ENCODE results near the gene PIK3R1.

Gene PIK3R1

DNA sequence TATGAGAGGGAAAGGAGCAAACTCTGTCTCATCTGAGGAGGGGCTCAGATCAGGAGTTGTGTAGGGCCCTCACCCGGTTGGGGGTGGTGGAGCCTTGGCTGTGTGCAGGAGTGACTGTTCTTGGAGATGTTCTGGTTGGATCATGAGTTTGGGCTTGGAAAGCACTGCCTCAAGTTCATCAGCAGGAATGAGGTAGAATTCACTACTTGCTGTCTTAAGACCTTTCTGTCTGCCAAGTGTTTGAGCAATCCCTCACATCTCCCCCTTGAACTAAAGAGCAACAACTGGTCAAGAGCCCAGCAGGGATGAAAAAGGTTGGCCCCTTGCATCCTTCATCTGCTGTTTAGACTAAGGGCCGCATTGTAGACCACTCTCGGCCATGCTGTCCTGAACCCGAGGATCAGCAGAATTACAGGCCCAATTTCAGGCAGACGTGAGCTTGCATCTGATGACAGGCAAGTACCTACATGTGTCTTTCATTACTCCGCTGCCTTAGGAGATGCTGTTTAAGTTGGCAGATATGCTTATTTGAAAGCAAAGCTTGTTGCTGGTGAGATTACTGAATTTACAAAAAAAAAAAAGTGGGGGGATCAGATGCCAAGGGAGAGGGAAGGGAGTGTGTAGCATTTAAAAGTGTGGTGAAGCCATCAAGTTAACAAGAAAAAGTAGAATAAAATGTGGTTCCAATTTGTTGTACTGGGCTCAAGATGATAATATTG, 36.4 kb downstream of the PIK3R1 start:
- no peak for DNase-seq (ENCODE audit: low read depth in 2 of 2)

DNA sequence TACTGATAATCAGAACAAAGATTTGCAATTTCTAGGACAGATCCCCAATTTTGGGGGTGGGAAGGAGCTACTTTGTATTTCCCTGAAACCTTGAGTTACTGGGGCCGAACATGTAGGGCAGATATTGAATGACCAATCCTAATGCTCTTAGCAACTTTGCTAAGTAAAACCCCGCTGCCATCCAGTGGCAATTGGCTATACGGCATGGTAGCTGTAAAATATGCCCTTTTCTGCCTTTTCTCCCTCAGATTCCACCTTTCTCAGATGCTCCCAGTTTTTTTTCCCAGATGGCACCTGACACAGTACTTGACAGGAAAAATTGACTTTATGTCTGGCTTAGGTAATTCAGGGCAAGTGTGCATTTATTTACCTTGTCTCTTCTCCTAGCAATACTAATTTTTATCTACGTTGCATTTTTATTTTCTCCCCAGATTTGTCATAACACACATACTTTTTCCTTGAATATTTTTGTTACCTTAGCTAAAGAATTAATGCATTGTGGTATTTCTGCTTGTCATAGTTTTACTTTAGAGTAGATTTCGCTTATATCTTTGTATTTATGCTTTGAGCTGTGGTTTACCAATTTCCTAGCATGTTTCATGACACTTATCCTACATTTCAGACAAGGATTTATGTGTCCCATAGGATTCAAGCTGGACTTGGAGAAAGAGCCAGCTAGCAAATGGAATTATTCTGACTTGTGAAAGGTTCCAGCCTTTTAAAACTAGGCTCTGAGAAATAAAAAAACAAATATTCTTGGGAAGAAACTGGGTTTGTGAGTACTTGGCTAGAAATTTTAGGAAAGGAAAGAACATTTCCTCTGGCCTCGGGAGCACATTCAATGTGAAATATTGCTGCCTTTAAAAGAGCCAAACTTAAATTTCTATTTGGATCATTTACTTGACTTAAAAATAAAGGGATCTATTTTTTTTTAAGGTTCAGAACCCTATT, 37.4 kb downstream of the PIK3R1 start:
- peak; percentile 40 to 43 for DNase-seq (ENCODE audit: low read depth in 2 of 2)

DNA sequence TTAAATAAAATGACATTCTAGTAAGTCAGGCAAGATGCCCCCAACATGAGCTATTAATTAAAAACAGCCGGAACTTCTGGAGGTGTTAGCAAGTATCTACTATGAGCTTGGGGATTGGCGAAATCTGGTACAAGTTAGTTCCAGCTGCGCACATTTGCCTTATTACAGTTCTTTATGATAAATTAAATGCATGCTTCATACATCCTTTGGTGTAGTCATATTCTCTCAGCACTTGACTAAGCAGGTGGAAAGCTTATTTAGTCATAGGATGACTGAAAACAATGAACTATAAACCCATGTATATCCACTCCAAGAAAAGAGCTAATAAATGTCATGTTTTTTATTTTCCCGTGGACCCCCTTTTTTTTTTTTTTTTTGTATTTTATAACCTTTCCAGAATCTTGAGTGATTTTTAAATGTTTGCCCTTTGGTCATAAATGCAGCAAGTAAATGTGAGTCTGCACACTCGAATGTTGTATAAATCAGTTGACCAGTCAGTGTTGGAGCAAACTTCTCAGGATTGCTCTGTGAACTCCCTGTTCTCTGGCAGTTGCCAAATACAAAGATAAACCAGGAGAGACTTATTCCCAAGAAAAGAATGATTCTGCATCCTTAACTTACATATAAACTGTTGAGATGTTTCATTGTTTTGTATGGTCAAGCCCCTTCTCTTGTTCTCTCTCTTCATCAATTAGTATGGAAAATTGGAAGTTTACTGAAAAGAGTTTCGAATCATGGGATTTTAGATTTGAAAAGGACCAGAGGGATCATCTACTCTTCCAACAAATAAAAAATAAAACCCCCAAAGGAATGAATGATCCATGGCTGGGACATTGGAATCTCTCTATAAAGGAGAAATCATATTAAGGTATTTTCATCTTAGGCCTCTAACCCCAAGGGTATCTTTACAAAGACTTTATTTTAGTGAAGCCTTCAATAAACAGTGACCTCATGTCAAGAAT, 38.3 kb downstream of the PIK3R1 start:
- DNase-seq (ENCODE audit: low read depth in 2 of 2), result no peak

DNA sequence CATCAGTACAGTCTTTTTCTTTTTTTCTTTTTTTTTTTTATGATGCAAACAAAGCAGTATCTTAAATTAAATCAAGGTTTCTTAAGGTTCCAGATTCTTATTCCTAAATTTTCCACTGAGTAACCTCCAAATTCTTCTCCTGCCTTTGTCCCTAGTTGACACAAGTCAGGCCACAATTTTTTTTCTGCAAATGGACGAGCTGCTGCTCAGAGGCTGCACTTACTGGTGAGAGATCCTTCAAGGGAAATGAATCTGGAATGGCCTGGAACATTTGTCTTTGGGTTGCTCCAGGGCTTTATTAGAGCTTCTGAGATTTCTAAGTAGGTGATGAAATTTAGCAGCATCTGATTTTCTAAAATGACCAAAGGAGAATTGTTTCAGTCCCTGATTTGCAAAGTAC, 39.3 kb downstream of the PIK3R1 start:
- DNase-seq (ENCODE audit: low read depth in 2 of 2), result no peak

DNA sequence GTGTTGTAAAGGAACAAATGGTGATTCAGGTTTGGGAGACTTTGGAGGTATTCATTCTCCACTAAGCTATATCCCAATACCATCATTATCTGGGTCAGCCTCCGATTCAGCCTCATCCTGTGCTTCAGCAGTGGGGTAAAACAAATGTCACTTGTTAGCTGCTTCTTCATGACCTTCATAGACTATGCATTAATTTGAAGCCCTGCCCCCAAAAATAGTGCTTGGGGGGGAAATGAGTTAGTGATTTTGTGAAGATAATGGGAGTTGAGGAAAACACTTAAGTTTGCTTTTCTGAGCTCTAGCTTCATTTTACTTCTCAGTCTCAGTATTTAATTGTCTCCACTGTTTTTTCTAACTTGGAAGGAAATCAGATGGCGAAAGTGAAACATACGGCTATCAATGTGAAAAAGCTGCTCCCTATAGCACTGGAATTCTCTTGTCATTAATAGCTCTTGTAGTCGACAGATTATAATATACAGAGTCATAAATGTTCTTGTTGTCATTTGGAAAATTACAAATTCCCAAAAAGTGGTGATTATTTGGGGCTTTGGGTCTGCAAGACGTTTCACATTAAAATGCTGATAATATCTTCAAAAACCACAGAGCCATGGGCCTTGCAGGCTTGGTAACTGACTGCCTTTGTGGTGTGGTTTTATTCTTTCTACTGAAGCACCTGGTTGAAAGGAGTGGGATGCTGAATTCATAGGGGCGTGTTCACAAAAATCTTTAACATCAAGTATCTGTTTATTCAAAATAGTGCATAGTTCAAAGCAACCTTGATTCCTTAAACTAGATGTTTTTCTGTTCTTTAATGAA, 40.0 kb downstream of the PIK3R1 start:
- no peak for DNase-seq (ENCODE audit: low read depth in 2 of 2)

DNA sequence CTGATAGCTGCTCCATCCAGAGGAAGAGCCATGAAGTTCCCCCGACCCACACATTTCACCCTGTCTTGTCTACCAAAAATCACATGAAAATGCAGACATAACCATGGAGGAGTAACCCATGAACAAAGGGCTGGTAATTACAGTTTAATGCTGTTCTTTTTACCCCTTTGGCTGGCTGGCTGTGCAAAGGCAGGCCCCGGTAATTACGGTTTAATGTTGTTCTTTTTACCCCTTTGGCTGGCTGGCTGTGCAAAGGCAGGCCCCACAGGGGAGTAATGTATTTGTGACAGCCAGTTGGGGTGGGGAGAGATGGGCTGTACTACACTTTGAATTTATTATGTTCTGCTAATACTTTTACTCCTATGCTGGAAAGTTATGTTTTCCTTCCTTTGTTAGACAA, 41.7 kb downstream of the PIK3R1 start:
- no peak for DNase-seq (ENCODE audit: low read depth in 2 of 2)

DNA sequence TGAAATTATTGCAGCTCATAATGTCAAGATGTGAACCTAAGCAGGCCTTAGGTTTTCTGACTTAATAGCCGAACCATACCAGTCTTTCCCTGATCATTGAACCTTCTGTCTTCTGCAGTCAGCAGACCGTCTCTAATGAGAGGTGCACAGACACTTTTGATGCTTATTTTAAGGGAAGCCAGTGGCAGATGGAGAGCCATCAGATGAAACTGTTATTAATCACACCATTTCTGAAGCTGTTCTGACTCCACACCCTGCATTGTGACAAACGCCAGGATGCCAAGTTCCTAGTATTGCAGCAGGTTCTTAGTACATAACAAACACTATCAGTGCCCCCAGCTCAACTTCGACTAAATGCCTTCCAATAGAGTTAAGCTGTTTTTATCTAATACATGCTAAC, 43.0 kb downstream of the PIK3R1 start:
- no peak for DNase-seq (ENCODE audit: low read depth in 2 of 2)

DNA sequence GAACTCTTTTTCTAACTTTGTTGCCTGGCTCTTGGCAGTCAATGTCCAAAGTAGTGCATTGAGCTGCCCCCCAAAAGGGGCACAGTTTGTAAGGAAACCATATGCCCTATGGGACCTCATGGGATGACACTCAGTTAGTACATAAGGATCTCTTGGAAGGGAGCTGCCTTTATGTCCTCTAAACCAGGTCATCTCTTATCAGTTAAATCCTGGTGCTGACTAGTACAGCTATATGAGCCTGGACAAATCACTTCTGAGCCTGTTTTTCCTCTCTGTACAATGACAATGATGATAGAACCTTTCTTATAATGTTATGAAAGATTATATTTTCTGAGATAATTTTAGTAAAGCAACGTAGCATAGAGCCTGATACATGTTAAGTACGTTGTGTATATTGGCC, 44.1 kb downstream of the PIK3R1 start:
- DNase-seq (ENCODE audit: low read depth in 2 of 2), result no peak

DNA sequence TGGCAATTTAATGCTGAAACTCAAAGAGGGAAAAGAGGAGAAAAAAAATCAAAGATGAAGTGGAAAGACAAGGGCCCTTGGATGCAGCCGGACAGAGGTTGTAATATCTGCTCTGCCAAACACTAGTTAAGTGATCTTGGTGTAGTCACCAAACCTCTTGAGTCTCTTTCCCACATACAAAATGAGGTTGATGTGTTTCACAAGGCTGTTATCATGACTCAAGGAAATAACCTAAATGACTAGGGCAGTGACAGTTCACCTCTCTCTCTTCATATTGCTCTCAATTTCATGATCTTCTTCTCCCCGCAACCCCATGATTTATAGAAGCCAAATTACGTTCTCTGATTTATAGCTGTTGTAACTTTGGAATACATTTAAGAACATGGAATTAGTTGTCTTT, 44.9 kb downstream of the PIK3R1 start:
- DNase-seq (ENCODE audit: low read depth in 2 of 2), result no peak

DNA sequence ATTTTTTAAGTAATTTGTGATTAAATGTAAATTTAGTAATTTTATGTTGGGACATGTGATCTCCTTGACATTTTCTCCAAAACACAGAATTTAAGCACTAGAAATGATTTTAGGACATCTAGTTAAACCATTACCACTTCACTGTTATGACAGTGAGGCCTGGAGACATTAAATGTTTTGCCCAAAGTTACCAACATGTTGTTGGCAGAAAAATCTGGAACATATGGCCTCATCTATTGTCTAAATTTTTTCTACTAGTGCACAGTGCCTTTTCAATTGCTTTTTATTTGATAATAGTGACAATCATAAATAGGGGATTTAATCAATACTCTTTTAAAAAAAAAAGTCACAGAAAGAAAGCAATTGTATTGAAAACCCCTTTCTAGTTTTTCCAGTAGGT, 45.6 kb downstream of the PIK3R1 start:
- no peak for DNase-seq (ENCODE audit: low read depth in 2 of 2)

DNA sequence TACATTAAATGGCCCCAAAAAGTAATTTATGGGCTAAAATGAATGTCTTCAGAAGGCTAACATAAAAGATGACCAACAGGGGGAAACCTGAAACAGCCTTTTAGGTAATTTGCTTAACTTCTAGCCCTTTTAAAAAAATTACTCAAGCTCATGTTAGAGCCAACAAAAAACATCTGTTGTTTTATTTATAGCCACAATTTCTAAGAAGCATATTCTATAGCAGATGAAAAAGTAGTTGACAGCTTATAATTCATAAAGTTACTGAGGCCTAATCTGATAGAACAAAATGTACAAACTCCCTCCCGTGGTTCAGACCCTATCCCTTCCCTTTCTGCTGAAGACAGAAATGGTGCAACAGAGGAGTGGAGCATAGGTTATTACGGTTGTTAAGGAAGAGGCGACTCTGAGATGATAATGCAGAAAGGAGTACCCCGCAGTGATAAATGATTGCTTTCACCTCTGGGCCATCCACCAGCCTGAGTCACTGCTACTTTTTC, 46.1 kb downstream of the PIK3R1 start:
- no peak for DNase-seq (ENCODE audit: low read depth in 2 of 2)

DNA sequence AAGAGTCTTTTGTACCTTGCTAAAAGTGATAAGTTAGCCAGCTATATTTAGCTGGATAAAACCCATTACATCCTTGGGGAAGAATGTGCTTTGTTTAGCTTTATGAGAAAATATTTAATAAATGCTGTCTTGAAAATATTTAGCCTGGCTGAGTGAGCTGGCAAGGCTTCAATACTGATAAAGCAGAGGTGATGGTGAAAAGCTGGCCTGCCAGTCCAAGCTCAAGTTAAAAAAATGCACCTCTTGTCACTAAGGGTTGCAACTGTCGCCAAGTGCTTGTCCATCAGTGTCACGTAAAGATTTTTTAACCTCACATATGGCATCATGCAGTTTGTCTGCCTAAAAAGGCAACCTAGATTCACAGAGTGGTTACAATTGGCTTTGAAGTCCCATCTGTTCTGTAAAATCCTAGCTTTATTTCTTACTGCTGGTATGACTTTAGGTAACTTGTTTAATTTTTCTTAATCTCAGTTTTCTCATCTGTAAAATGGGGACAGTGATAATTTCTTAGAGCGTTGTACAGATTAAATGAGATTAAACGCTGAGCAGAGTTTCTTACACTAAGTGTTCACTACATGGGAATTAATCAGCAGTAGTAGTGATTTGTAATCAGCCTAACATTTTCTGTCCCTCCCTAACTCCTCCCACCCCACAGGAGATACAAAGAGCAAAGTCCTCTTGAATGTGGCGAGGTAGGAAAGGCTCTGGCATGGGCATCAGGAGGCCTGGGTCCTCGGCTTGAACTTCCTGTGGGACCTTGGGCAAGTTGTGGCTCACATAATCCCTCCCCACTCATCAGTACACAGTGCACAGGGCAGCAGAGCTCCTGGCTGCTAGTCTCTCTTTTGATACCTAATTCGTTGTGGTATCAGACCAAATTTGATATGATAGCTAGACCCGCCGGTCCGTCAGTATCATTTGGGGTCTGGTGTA, 48.7 kb downstream of the PIK3R1 start:
- no peak for DNase-seq (ENCODE audit: low read depth in 2 of 2)

DNA sequence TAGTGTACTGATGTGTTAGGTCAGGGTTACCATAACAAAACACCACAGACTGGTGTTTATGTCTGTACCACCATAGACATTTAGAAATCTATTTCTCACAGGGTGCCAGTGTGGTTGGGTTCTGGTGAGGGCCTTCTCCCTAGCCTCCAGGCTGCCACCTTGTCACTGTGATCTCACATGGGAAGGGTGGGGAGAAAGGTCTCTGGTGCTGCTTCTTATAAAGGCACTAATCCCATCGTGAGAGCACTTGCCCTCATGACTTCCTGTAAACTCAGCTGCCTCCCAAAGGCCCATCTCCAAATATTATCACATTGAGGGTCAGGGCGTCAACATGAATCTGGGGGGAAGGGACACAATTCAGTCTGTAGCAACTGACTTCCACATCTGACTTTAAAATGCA, 49.8 kb downstream of the PIK3R1 start:
- no peak for DNase-seq (ENCODE audit: low read depth in 2 of 2)

DNA sequence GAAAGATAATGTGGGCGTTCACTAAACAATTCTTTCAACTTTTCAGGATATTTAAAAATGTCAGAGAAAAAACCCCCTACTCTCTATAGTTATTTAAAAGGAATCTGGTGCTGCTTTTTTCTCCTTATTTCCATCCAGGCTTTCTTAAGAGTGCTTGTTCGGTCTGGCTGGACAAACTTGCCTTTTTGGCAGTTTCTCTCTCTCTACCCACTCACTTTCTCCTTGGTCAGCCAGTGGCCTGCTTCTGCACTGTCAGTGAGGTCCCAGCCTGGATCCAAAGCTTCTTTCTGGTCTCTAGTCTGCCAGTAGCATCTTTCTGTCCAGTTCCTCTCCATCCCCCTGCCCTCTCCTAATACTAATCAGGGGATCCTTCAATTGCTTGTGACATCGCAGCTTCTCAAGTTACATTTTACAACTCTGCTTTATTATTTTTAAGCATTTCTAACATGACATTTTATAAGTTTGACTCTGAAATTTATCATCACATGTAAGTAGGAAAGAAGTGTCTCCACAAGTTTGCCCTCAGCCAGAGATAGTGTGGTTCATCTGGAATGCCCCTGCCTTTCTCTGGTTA, 50.4 kb downstream of the PIK3R1 start:
- DNase-seq (ENCODE audit: low read depth in 2 of 2), result no peak

DNA sequence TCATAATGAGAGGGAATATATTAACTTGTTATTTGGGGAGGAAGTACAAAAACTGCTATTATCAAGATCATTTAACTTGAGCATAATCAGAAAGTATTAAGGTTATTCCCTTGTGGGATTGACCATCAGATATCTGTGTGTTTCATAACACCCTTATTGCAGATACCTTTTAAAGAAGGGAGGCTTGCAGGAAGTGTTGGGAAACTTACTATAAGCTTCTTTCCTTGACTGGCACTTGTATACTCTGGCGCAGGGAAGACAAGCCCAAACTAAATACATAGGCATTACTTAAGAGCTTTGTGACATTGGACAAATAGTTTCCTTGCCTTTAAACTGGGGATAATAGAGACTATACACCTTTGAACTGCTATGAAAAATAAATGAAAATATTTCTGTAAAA, 50.9 kb downstream of the PIK3R1 start:
- no peak for DNase-seq (ENCODE audit: low read depth in 2 of 2)

DNA sequence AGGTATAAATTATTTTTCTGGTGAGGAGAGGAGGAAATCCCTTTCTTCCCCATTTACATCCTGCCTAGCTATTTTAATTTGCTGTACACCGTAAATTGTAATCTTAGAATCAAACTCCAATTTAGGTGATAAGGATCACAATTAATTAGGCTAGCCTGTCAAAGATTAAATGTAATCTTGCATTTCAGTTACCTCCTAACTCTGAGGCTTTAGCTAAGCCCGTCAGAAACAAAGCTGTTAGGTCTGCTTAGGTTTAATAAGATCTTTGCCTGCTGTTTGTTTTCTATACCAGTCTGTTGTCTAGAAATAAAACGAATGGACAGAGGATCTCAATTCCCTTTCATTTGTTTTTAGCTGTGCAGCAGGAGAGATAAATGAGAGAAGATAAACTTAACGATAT, 51.5 kb downstream of the PIK3R1 start:
- DNase-seq (ENCODE audit: low read depth in 2 of 2), result no peak

DNA sequence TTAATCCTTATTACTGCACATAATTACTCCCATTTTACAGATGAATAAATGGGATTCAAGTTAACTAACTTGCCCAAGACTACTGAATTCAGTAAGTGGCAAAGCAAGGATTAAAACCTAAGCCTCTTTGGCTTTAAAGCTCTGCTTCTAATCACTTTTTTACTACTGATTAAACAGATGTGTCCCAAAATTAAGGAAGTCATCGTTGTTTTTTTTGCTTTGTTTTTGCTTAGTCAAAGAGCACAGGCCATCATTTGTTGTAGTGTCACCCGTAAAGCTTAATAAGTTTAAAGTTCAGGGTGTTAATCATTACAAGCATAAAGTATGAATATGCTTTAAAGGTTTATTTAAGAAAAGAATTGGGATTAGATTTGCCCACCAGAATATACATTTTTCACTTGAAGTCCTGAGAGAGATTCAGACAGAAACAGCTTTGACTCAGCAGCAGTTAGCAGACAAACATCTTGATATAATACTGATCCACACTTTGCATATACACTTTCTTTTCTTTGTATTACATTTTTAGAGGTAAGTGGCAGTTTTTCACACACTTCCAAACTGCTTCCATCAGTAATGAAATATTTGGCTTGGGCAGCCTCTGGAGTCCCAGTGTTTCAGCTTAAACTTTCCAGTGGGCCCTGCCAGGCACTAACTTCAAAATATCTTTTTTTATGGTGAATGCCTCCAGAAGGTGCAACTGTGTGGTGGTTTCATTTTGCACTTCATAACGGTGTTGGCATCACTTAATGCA, 52.7 kb downstream of the PIK3R1 start:
- DNase-seq (ENCODE audit: low read depth in 2 of 2), result no peak

DNA sequence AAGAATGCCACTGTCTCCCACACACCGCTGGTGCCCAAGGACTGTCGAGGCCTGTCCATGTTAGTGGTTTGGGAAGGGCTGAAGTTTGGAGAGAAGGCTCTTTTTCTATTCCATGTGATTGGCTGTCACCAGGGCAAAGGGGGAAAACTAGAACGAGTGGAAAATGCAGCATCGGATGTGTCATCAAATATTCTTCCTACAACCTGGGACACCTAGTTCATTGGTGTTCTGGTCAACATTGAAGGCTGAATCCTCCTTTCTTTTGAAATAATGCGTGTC, 53.2 kb downstream of the PIK3R1 start:
- DNase-seq (ENCODE audit: low read depth in 2 of 2), result no peak

DNA sequence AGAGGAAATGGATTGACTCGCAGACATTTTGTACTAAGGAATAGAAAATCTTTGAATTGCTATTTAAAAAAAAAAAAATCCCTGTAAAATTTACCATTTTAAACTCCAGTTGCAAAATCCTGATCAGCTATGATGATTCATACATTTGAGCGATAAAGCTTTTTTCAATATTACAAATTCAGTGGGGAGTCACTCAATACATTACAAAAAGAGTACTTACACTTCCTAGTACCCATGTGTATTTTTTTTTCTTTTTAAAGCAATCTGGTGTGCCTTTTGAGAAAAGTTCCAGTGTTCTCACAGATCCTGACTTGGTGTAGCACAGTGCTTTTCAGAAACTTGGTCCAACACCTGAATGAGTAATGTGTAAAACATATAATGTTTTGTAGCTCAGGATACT, 54.3 kb downstream of the PIK3R1 start:
- DNase-seq (ENCODE audit: low read depth in 2 of 2), result no peak
